Measurements from ENCODE around the gene GPR142.

DNA sequence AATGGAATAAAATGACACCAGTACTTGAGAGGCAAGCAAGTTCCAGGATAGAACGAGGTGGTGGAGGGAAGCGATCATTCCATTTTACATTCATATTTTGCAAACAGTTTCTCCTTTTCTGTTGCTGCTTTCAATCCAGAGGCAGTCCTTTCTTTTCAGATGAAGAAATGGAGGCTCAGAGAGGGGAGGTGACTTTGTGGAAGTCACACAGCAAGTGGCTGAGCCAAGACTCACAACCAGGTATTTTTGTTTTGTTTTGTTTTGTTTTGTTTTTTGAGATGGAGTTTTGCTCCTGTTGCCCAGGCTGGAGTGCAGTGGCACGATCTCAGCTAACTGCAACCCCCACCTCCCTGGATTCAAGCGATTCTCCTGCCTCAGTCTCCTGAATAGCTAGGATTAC is 29.3 kb downstream of the GPR142 start:
- TF ChIP-seq, protein P1, sequence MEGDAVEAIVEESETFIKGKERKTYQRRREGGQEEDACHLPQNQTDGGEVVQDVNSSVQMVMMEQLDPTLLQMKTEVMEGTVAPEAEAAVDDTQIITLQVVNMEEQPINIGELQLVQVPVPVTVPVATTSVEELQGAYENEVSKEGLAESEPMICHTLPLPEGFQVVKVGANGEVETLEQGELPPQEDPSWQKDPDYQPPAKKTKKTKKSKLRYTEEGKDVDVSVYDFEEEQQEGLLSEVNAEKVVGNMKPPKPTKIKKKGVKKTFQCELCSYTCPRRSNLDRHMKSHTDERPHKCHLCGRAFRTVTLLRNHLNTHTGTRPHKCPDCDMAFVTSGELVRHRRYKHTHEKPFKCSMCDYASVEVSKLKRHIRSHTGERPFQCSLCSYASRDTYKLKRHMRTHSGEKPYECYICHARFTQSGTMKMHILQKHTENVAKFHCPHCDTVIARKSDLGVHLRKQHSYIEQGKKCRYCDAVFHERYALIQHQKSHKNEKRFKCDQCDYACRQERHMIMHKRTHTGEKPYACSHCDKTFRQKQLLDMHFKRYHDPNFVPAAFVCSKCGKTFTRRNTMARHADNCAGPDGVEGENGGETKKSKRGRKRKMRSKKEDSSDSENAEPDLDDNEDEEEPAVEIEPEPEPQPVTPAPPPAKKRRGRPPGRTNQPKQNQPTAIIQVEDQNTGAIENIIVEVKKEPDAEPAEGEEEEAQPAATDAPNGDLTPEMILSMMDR (IDR thresholded peaks at IDR 0.05) = no peak
- TF ChIP-seq POLR2AphosphoS5 (IDR thresholded peaks at IDR 0.05) (no peak), POLR2A (IDR thresholded peaks at IDR 0.05) (no peak)
